ENCODE data around the gene TGFBR2. TPM values are rescaled to one million over a fixed set of nuclear protein-coding genes. Genes with fewer than 3 reads are reported as not detected.

TGFBR2 gene
- total RNA-seq, 1 experiment from 2014 or later = 48.2 TPM

- ChIA-PET POLR2A (ENCODE audit: unreplicated experiment) (no interaction called here), CTCF (no interaction called here)
- H3K79me2 ChIP-seq (ENCODE audit: low read length) = peaks cover 53% of the 10 kb centered on the region
- H3K4me1 ChIP-seq (ENCODE audit: insufficient read depth, low read length) = no peaks in the 10 kb centered on the region
- H3F3A ChIP-seq (ENCODE audit: low read length, unreplicated experiment) = no peaks in the 10 kb centered on the region
- no peaks in the 10 kb centered on the region for H3K9me3 ChIP-seq (ENCODE audit: low read length)
- H3K27ac ChIP-seq (ENCODE audit: low read length) = no peak overlapping the region
- intact Hi-C loops (cut with micrococcal nuclease) = no loop called here
- TF ChIP-seq EZH2phosphoT487 (IDR thresholded peaks at IDR 0.05; ENCODE audit: borderline replicate concordance, low read length) (no peak), EZH2 (IDR thresholded peaks at IDR 0.05; ENCODE audit: low read length, unreplicated experiment) (no peak), CTCF (conservative IDR thresholded peaks at IDR 0.05; ENCODE audit: low read depth, low read length) (no peak)
- no peaks in the 10 kb centered on the region for H3K9me2 ChIP-seq (replicated peaks; ENCODE audit: low read length)
- no peak overlapping the region for H3K4me2 ChIP-seq (ENCODE audit: low read length)
- DNase-seq (no peak), ATAC-seq (no peak)
- no peak overlapping the region for H3K9ac ChIP-seq (ENCODE audit: low read length)
- no peak overlapping the region for H3K4me3 ChIP-seq (ENCODE audit: low read length)
- no TSS peak for BruUV-seq (replicated peaks)
- H4K20me1 ChIP-seq (ENCODE audit: low read length) = no peaks in the 10 kb centered on the region
- H3K36me3 ChIP-seq (ENCODE audit: low read depth, low read length) = peaks cover 42% of the 10 kb centered on the region
- no peaks in the 10 kb centered on the region for H3K27me3 ChIP-seq (ENCODE audit: low read length)
- H2AFZ ChIP-seq (ENCODE audit: low read length) = no peak overlapping the region
Observed at GRCh38 chr3:30643763-30644462, 37.5 kb downstream of the TGFBR2 start.

GRCh38 chr3:30644615-30645014 lies 38.2 kb downstream of the TGFBR2 start:
- DNase-seq = peak; percentile 35
- CTCF ChIA-PET = no interaction called here
- no peak overlapping the region for H3K27ac ChIP-seq (ENCODE audit: low read length)

More at GRCh38 chr3:30644615-30645014, 38.2 kb downstream of the TGFBR2 start:
- Histone ChIP-seq H3K4me2 (ENCODE audit: low read length) (no peak overlapping the region), H3K9me2 (replicated peaks; ENCODE audit: low read length) (no peaks in the 10 kb centered on the region), H3F3A (ENCODE audit: low read length, unreplicated experiment) (no peaks in the 10 kb centered on the region), H3K27me3 (ENCODE audit: low read length) (no peaks in the 10 kb centered on the region), H2AFZ (ENCODE audit: low read length) (no peak overlapping the region), H3K9me3 (ENCODE audit: low read length) (no peaks in the 10 kb centered on the region), H3K79me2 (ENCODE audit: low read length) (peaks cover 46% of the 10 kb centered on the region), H3K4me1 (ENCODE audit: insufficient read depth, low read length) (no peaks in the 10 kb centered on the region), H3K9ac (ENCODE audit: low read length) (no peak overlapping the region), H4K20me1 (ENCODE audit: low read length) (no peaks in the 10 kb centered on the region), H3K36me3 (ENCODE audit: low read depth, low read length) (peaks cover 49% of the 10 kb centered on the region), H3K4me3 (ENCODE audit: low read length) (no peak overlapping the region)
- no peak for ATAC-seq
- POLR2A ChIA-PET (ENCODE audit: unreplicated experiment) = no interaction called here
- BruUV-seq (replicated peaks) = no TSS peak
- no peak for TF ChIP-seq EZH2phosphoT487 (IDR thresholded peaks at IDR 0.05; ENCODE audit: borderline replicate concordance, low read length)
- no peak for TF ChIP-seq CTCF (conservative IDR thresholded peaks at IDR 0.05; ENCODE audit: low read depth, low read length)
- no peak for TF ChIP-seq EZH2 (IDR thresholded peaks at IDR 0.05; ENCODE audit: low read length, unreplicated experiment)
- intact Hi-C loops (cut with micrococcal nuclease) = no loop called here

All from PC-3 (cell line).